GM12874 (cell line): ENCODE data around the gene FCMR.

ENCODE experiments used
- CTCF ChIP-seq: IDR thresholded peaks from 2 replicates; pipeline ENCODE4 v1.5.1; 2011; ENCODE audit warnings: low read depth, mild to moderate bottlenecking, control low read depth, low read length, moderate library complexity; ENCODE audit not compliant: insufficient read depth

The FCMR gene

DNA sequence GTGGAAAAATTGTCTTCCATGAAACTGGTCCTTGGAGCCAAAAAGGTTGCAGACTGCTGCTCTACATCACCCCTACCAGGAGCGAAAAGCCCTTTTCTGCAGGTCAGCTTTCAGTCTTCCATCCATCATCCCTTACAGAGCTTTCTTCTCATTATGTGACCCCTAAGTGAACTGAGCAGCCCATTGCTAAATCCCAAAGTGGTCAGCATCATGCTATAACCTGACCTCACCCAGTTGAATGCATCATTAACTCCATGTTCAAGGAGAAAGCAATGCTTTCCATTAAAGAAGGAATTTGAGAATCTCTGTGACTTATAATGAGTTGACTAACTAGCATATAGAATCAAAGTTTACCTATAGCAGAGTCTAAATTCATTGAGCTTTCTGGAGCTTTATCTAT is 34.9 kb downstream of the FCMR start:
- TF ChIP-seq CTCF: no peak

DNA sequence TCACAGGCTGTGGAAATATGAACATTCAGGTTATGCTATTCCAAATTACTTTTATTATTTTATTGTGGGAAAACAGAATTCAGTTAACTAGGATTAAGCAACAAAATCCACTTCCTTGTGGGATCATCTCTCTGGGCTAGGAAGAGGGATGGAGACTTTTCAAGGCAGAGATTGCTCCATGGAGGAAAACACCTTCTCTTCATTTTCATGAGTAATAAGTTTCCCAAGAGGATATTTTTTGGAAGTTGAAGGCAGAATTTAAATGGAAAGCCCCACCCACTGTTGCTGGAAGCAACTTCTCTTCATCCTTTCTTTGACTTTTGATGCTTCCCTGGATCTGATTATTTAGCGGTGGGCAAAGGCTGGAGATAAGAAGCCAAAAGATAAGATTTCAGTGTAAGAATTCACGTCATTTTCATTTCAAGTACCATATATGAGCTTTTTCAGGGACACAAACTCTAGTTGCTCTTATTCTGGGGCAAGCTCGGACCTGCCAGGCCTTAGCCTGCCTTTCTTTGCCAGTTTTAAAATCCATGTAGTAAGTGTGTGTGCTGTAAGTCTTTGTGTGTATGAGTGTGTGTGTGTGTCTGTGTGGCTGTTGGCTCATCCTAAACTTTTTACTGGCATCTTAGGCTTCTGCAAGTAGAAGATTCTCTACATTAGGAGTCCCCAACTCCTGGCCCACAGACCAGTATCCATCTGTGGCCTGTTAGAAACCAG is 36.2 kb downstream of the FCMR start:
- TF ChIP-seq CTCF: no peak

DNA sequence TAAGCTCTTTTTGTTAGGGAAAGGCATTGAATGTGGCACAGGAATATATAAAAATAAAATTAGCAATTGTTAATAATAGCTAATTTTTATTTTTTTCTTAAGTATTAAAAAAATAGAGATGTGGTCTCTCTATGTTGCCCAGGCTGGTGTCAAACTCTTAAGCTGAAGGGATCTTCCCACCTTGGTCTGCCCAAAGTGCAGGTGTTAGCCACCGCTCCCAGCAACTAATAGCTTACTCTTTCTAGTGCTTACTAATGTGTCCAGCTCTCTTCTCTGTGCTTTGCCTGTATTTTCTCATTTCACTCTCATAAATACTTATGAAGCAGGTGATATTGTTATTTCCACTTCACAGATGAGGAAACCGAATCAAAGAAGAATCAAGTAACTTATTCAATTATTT is 37.9 kb downstream of the FCMR start:
- no peak for TF ChIP-seq CTCF

DNA sequence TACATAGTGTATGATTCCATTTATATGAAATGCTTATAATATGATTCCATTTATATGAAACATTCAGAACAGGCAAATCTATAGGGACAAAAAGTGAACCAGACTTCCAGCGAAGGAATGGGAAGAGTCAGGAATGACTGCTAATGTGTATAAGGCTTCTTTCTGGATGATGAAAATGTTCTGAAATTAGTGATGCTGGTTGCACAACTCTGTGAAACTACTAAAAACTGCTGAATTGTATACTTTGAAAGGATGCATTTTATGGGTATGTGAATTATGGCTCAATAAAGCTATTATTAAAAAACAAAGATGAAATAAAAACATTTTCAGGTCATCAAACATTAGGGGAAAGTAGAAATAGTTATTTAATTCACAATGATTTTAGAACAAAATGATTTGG is 38.6 kb downstream of the FCMR start:
- no peak for TF ChIP-seq CTCF

DNA sequence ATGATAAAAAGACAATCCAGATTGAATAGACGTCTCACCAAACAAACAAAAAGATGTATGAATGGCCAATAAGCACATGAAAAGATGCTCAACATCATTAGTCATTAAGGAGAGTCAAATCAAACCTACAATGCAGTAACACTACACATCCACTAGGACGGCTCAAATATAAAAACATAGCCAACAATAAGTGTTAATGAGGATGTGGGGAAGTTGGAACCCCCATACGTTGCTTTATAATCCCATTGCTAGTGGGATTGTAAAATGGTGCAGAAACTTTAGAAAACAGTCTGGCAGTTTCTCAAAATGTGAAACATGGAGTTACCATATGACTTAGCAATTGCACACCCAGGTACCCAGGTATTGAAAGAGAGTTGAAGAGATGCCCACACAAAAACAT is 39.2 kb downstream of the FCMR start:
- TF ChIP-seq CTCF: peak; percentile 18; the same call in 1 of the 2 replicates

GRCh38 chr1:206880314-206880713 is 41.4 kb downstream of the FCMR start:
- no peak for TF ChIP-seq CTCF

DNA sequence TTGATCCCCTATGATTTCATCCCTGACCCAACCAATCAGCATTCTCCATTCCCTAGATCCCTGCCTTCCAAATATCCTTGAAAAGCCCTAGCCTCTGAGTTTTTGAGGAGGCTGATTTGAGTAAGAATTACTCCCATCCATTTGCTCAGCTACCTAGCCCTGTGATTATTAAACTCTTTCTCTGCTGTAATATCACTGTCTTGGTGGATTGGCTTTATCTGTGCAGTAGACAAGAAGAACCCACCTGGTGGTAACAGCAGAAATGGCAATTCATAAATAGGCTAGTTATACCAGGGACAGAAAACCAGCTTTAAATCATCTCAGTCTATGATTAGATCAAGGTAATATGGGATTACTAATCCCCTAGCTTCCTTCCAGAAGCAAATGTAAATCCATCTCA is 43.3 kb downstream of the FCMR start:
- TF ChIP-seq CTCF: 0 out of 2 replicates have a peak, but pooled peaks have one; percentile 6
